GM10266 (cell line): ENCODE measurements around the gene NAV1.
"Not testable (repeated sequence)": the region's sequence is repeated elsewhere in the genome, so short reads cannot be mapped to it uniquely, and the experiment has no call there.

Experiments used
- DNase-seq: peaks from one replicate; pipeline ENCODE4 v3.0.0; 2012; ENCODE audit errors: extremely low spot score
- CTCF ChIP-seq: IDR thresholded peaks from 2 replicates; pipeline ENCODE4 v1.5.1; 2012; ENCODE audit warnings: mild to moderate bottlenecking, low read depth; ENCODE audit not compliant: control insufficient read depth, insufficient read depth; ENCODE audit errors: missing control alignments

The NAV1 gene

GRCh38 chr1:201573923-201574322 lies 35.0 kb downstream of the NAV1 start:
- no peak for TF ChIP-seq CTCF
- DNase-seq: no peak

GRCh38 chr1:201575912-201576311 lies 37.0 kb downstream of the NAV1 start:
- TF ChIP-seq CTCF: no peak
- no peak for DNase-seq

- no peak for DNase-seq
- no peak for TF ChIP-seq CTCF
Observed at GRCh38 chr1:201576914-201577313, 38.0 kb downstream of the NAV1 start.

- DNase-seq: no peak
- TF ChIP-seq CTCF: no peak
Observed at GRCh38 chr1:201578008-201578888, 39.3 kb downstream of the NAV1 start.

- not testable (repeated sequence) for DNase-seq
Observed at GRCh38 chr1:201581371-201581770, 42.4 kb downstream of the NAV1 start.

- DNase-seq: no peak
- no peak for TF ChIP-seq CTCF
Observed at GRCh38 chr1:201582705-201583442, 43.9 kb downstream of the NAV1 start.

- no peak for TF ChIP-seq CTCF
- DNase-seq: no peak
Observed at GRCh38 chr1:201583663-201584062, 44.7 kb downstream of the NAV1 start.
